ENCODE measurements around the gene ATRN. TPM values are rescaled to one million over a fixed set of nuclear protein-coding genes. Genes with fewer than 3 reads are reported as not detected.

The ATRN gene
- polyA plus RNA-seq, 1 donor (not counting 4 experiments of a cell fraction or from before 2014, with no cell fraction given) = 49.9 TPM

DNA sequence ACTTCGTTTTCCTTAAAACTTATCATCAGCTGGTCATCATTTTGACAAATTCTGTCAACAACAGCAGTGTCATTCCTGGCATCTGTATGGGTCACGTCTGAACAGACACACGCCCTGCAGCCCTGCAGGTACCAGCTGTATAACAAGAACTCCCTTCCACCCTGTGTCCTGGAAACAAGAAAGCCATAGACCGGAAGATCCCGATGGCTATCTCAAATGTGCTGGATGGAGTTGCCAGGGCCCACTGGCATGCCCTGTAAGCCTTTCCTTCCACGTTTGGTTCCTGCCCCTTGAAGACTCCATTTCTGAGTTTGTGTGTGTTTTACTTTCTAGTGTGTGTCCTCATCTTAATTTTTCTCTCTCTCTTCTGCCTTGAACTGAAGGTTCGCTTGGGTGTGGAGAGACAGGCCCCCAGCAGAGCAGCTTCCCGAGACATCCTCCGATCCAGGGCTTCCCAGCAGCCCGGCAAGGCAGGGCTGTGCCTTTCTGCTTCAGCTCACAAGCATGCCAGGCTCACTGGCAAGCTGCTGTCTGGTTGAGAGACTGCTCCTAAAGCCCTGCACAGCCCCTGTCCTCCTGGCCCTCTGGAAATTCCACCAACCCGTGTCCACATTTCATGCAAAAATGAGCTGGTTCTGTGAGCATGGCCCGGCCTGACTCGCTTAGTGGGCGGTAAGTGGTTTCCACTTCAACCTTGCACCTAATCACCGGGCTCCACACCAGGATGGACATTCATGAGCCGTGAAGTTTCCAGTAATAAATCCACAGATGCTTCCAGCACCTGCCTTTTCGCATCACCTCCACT, 183.7 kb downstream of the ATRN start:
- H3K36me3 ChIP-seq (ENCODE audit: control insufficient read depth in 2 of 2, extremely low read depth in 1 of 2, insufficient read depth in 2 of 2, low read length in 2 of 2) = no peaks in the 10 kb centered on the region
- no peak overlapping the region for H3K4me3 ChIP-seq (ENCODE audit: control insufficient read depth in 2 of 3, extremely low read depth in 1 of 3, insufficient read depth in 2 of 3, low read depth in 1 of 3, low read length in 3 of 3)
- H3K4me2 ChIP-seq (ENCODE audit: control insufficient read depth, extremely low read depth, insufficient read depth, low read depth, low read length) = no peak overlapping the region
- H4K20me1 ChIP-seq (ENCODE audit: control insufficient read depth, extremely low read depth, insufficient read depth, low read length) = no peaks in the 10 kb centered on the region
- H3K9me3 ChIP-seq (ENCODE audit: control insufficient read depth, low read depth, low read length) = no peaks in the 10 kb centered on the region
- FAIRE-seq (no peak), DNase-seq (ENCODE audit: low read depth, low spot score) (no peak)
- no peak overlapping the region for H2AFZ ChIP-seq (ENCODE audit: control insufficient read depth, low read length)
- H3K4me1 ChIP-seq (ENCODE audit: control insufficient read depth, extremely low read depth, insufficient read depth, low read length) = no peaks in the 10 kb centered on the region
- no peak overlapping the region for H3K27ac ChIP-seq (ENCODE audit: control insufficient read depth, insufficient read depth, low read length)
- TF ChIP-seq, protein P1, sequence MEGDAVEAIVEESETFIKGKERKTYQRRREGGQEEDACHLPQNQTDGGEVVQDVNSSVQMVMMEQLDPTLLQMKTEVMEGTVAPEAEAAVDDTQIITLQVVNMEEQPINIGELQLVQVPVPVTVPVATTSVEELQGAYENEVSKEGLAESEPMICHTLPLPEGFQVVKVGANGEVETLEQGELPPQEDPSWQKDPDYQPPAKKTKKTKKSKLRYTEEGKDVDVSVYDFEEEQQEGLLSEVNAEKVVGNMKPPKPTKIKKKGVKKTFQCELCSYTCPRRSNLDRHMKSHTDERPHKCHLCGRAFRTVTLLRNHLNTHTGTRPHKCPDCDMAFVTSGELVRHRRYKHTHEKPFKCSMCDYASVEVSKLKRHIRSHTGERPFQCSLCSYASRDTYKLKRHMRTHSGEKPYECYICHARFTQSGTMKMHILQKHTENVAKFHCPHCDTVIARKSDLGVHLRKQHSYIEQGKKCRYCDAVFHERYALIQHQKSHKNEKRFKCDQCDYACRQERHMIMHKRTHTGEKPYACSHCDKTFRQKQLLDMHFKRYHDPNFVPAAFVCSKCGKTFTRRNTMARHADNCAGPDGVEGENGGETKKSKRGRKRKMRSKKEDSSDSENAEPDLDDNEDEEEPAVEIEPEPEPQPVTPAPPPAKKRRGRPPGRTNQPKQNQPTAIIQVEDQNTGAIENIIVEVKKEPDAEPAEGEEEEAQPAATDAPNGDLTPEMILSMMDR (optimal IDR thresholded peaks at IDR 0.05 in 1 of 3, IDR thresholded peaks at IDR 0.05 in 1 of 3, conservative IDR thresholded peaks at IDR 0.05 in 1 of 3; ENCODE audit: extremely low read depth in 1 of 3, insufficient read depth in 2 of 3, low read length in 3 of 3) = no peak
- no peak for TF ChIP-seq EZH2 (IDR thresholded peaks at IDR 0.05; ENCODE audit: low read length)
- H3K9me1 ChIP-seq (ENCODE audit: control insufficient read depth, extremely low read depth, insufficient read depth, low read length) = no peaks in the 10 kb centered on the region
- no peak overlapping the region for H3K9ac ChIP-seq (ENCODE audit: control insufficient read depth, extremely low read depth, insufficient read depth, low read length)
- peaks cover 24% of the 10 kb centered on the region for H3K27me3 ChIP-seq (ENCODE audit: control insufficient read depth, extremely low read depth, insufficient read depth, low read length)
- dilution Hi-C loops (cut with MboI; ENCODE audit: extremely low pct_ligation_motif_present, low sequenced_read_pairs) = no loop called here
- no peaks in the 10 kb centered on the region for H3K79me2 ChIP-seq (ENCODE audit: control insufficient read depth, insufficient read depth, low read length)

DNA sequence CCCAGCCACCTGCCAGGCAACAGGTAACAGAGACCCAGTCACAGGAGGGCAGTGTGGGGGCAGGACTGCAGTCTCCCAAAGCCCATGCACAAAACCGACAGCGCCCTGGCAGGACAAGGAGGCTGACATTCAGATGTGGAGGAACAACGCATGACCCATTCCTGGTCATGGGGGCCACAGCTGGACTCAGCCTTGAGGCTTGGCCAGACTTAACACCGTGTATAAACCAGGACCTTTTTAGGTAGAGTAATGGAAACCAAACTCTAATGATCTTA, 184.2 kb downstream of the ATRN start:
- Histone ChIP-seq H3K9me3 (ENCODE audit: control insufficient read depth, low read depth, low read length) (no peaks in the 10 kb centered on the region), H3K4me2 (ENCODE audit: control insufficient read depth, extremely low read depth, insufficient read depth, low read depth, low read length) (no peak overlapping the region), H3K4me3 (ENCODE audit: control insufficient read depth in 2 of 3, extremely low read depth in 1 of 3, insufficient read depth in 2 of 3, low read depth in 1 of 3, low read length in 3 of 3) (no peak overlapping the region), H2AFZ (ENCODE audit: control insufficient read depth, low read length) (no peak overlapping the region), H3K9ac (ENCODE audit: control insufficient read depth, extremely low read depth, insufficient read depth, low read length) (no peak overlapping the region), H3K27ac (ENCODE audit: control insufficient read depth, insufficient read depth, low read length) (no peak overlapping the region), H3K27me3 (ENCODE audit: control insufficient read depth, extremely low read depth, insufficient read depth, low read length) (peaks cover 30% of the 10 kb centered on the region), H3K79me2 (ENCODE audit: control insufficient read depth, insufficient read depth, low read length) (no peaks in the 10 kb centered on the region), H3K36me3 (ENCODE audit: control insufficient read depth in 2 of 2, extremely low read depth in 1 of 2, insufficient read depth in 2 of 2, low read length in 2 of 2) (no peaks in the 10 kb centered on the region), H3K9me1 (ENCODE audit: control insufficient read depth, extremely low read depth, insufficient read depth, low read length) (no peaks in the 10 kb centered on the region), H3K4me1 (ENCODE audit: control insufficient read depth, extremely low read depth, insufficient read depth, low read length) (no peaks in the 10 kb centered on the region), H4K20me1 (ENCODE audit: control insufficient read depth, extremely low read depth, insufficient read depth, low read length) (no peaks in the 10 kb centered on the region)
- TF ChIP-seq, protein P1 (optimal IDR thresholded peaks at IDR 0.05 in 1 of 3, IDR thresholded peaks at IDR 0.05 in 1 of 3, conservative IDR thresholded peaks at IDR 0.05 in 1 of 3; ENCODE audit: extremely low read depth in 1 of 3, insufficient read depth in 2 of 3, low read length in 3 of 3) = no peak
- no peak for TF ChIP-seq EZH2 (IDR thresholded peaks at IDR 0.05; ENCODE audit: low read length)
- DNase-seq (ENCODE audit: low read depth, low spot score) = no peak
- dilution Hi-C loops (cut with MboI; ENCODE audit: extremely low pct_ligation_motif_present, low sequenced_read_pairs) = no loop called here
- FAIRE-seq = no peak

Data from keratinocyte (primary cell).